Testis (tissue), 2 donors: ENCODE data around the gene PDZK1IP1.

ENCODE experiments used
- CTCF ChIP-seq, 3 experiments: fragments of 450-650 bp in 2 of 3; fragments of 200-600 bp in 1 of 3; sonication (generic) in 1 of 3; IDR thresholded peaks; one replicate each; pipeline ENCODE4 v1.5.1; 2016 to 2019; ENCODE audit warnings: antibody characterized with exemption in 3 of 3, mild to moderate bottlenecking in 2 of 3, moderate library complexity in 1 of 3
- POLR2A ChIP-seq: fragments of 450-650 bp; IDR thresholded peaks from one replicate; pipeline ENCODE4 v1.6.1; 2017; ENCODE audit warnings: antibody characterized with exemption, mild to moderate bottlenecking, moderate library complexity

DNA sequence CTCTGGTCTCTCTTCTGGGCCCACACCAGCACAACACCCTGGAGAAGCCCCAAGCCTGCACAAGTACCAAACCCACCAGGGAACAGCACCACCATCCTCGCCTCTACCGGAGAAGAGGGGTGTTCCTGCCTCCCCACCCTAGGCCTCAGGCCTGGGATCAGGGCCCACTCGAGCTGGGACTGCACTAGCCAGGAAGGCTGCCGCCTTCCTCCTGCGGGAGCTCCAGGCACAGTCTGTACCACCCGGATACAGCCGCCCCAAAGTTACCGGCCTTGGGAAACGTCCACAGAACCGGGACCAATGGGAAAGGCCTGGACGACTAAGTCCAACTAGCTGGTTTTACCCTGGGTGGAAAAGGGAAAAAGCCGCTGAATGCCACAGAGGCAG lies 38.8 kb upstream of the PDZK1IP1 start:
- TF ChIP-seq POLR2A (no peak), CTCF (IDR thresholded peaks at IDR 0.05) (no peak)
